GM21576 (cell line): Measurements from ENCODE around the gene TYRO3.

Source experiments
- ATAC-seq: cut with Tn5 transposase; IDR thresholded peaks from one replicate; pipeline ENCODE4 v1.9.1; 2021; ENCODE audit warnings: mild to moderate bottlenecking, moderate library complexity; ENCODE audit not compliant: unreplicated experiment

TYRO3 gene

DNA sequence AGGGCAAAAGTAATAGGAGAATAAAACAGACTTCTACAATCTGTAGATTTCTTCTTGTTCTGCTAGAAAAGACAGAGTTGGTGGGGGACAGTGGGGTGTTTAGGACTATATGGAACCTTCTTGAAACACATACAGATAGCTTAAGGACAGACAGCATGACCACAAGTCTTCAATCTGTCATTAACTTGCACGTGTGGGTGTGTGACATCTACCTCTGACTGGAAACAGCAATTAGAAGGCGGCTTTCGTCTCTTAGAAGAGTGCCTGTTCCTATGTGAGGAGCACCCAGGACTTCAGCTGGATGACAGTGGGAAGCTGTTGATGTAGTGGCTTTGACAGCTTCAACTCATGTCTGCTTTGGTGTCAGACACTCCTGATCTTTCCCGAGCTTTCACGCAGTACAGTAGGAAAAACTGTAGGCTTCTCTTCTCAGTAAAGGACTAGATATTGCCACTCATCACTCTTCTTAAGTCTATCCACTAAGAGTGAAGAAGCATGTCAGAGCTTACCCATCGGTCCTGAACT is 44.5 kb downstream of the TYRO3 start:
- ATAC-seq, result no peak

DNA sequence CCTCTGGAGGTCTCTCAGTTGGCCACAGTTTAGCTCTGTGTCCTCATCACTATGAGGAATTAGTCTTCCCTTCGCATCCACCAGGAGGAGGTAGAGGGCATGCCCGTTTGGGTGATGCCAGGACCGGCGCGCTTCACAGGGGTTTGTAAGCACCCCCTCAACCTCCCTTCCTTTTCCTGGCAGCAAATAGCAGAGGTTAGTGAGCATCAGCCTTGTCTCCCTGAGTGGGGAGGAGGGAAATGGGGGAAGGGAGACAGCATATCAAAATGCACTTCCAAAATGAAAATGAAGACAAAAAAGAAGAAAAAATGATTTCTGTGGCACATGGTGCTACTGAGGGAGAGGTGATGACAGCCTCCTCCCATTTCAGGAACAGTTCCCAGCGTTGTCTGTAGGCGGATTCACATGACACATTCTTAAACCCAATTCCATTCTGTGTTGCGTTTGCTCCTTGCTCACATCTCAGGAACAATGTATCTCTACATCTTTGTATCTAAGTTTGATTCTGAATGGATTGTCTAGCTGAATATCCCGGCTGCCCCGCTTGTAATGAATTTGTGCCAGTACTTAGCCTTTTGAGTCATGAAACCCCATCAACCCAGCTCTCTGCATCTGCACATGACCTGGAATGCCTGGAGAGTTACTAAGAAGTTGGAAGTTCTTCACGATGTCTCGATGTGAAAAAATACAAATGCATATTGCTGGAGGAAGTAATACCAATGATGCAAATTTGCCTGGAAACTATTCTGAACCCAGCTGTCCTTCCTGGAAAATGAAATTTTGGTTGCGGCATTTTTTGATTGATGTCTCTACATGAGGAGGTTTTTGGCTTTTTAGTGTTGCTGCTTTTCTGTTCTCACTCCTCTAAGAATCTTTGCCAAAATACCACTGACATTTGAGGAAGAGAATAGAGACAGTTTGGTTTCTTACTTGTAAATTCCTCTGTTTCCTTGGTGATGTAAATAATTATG is 45.2 kb downstream of the TYRO3 start:
- ATAC-seq, result no peak

DNA sequence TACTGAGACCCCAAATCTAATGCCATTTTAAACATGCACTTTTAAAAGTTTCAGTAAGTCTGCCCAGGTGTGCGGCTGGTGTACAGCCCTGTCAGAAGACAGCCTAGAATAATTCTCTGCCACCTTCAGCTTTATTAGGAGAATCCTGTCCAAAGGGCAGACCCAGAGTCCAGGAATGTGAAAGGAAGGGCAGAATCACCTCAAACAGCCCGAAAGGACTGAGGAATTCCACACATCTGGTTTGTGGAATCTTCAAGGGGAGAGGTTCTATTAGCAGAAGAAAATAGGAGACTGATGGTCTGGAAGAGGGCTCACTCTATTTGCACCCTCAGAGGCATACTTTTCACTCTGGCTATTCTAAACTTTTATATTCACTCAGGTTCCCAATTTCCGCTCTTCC is 46.6 kb downstream of the TYRO3 start:
- no peak for ATAC-seq

DNA sequence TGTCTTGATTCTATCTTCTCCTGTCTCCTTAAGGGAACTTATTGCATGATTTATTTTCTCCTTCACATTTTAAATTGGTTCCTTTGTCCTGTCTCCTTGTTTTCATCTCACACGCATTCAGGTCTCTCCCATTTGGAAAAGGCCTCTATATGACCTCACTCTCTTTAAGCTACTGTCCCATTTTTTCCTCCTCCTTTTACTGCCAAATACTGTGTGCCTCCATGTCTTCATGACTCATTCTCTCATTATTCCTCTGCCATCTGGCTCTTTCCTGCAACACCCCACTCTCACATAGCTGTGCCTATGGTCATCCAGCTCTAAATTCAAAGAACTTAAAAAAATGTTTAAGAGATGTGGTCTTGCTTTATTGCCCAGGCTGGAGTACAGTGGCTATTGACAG is 48.0 kb downstream of the TYRO3 start:
- no peak for ATAC-seq

DNA sequence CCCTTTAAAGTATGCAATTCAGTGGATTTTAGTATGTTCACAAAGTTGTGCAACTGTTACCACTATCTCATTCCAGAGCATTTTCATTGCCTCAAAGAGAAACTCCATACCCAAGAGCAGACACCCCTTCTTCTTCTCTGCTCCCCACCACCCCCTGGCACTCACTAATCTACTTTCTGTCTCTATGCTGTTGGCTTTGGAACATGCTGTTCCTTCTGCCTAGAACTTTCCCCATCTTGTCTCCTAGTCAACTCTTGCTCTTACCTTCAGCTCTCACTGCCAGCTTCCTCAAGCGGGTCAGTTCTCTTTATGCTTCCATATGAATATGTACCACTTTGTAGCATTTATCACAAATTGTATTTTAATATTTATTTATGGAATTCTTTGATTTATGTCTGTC is 50.1 kb downstream of the TYRO3 start:
- no peak for ATAC-seq

DNA sequence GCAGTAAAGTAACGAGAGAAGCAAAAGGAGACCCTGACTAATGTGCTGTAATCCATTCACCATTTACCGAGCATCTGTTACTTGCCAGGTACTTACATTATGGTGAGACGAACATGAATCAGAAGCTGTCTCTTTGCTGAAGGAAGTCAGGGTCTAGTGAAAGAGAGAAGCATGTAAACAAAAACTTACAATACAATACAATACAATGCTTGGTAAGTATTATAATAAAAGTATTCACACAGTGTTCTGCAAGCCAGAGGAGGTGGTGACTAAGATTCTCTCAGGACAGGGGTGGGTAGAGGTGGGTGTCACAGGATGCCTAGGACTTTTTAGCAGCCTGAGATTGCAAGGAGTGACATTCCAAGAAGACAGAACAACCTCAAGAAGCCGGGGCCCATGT is 51.0 kb downstream of the TYRO3 start:
- no peak for ATAC-seq

DNA sequence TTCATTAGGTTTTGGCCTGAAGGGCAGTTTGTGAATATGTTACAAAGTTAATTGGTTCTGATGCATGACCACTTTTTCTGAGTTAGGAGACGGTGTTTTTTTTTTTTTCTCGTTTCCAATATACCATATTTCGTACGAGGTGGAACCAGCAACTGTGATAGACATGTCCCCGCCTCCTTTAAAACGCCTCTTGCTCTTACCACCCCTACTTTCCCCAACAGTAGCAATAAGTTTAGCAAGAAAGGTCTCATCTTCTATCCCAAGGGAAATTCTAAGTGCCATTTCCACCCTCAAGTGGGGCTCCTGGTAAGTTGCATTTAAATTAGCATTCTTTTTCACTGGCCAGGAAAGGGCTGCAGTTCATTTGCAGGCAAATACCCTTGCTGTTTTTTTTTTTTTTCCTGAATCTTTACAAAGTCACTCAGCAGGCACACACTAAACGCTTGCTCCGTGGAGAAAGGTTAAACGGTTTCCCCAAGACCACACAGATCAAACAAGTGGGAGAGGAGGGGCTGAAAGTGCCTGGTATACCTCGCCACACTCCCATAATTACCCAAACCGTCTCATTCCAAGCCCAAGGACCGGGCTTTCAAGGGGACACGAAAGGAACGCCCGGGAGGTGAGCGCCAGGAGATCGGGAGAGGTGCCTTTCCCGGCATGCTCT is 61.7 kb downstream of the TYRO3 start:
- ATAC-seq, result no peak

DNA sequence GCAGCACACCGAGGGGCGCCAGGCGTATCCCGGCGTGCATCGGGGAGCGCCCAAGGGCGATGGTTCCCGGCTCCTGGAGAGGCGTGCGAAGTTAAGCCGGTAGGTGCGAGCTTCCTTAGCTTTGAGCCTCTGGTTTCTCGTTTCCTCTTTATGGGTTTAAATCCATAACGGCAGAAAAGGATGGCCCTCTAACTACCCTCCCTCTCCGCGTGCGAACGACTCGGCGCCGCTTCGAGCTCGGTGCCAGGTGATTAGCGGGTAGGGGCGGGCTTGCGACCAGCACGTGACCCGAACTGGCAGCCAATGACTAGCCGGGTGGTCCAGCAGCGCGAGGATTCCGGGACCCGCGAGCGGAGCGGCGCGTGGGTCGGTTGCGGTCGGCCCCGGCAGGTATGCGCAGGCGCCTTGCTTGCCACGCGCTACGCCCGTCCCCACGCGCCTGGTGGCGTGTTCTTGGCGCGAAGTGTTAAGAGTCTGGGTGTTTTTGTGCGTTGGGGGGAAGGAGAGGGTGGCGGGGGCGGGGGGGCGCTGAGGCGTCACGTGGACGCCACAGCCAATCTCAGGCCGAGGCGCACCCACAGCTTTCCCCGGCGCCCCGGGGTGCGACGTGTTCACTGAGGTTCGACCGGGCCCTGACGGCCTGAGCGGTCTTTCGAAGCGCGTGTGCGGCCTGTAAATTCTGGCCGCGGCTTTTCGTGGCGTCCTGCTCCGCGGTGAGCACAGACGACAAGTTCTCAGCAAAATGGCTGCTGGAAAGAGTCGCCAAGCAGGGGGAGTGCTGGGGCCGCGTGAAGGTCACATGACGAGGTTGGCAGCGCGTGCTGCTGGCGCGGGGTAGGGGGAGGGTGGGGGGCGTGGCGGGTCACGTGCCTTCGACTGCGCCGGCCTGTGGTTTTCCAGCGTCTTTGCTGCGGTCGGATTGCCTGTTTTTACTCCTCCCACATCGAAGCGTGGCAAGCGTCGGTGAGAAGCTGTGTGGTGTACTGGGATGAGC is 62.5 kb downstream of the TYRO3 start:
- ATAC-seq, result no peak

DNA sequence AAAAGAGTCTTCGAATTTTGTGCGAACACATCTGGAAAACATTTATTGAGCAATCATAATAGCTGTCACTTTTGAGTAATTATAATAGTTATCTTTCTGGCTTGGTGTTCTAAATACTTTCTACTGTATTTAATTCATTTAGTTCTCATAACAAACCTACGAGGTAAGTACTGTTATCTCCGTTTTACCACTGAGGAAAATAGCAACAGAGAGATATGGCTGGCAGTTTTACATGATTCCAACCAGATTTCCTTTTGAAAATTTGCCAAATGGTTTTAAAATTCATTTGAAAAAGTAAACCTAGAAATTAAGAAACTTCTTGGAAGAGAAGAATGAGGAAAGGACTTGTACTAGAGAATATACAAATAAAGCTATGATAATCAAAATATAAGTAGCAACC is 63.9 kb downstream of the TYRO3 start:
- no peak for ATAC-seq

DNA sequence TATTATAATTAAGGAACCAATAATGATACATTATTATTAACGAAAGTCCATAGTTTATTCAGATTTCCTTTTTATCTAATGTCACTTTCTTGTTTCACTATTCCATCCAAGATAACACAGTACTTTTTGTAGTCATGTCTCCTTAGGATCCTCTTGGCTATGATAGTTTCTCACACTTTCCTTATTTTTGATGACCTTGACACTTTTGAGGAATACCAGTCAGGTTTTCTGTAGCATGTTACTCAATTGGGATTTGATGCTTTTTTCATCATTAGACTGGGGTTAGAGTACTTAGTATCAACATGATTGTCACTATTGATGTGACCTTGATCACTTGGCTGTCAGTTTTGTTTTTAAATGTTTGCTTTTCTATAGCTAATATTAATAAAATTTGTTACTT is 68.2 kb downstream of the TYRO3 start:
- no peak for ATAC-seq

DNA sequence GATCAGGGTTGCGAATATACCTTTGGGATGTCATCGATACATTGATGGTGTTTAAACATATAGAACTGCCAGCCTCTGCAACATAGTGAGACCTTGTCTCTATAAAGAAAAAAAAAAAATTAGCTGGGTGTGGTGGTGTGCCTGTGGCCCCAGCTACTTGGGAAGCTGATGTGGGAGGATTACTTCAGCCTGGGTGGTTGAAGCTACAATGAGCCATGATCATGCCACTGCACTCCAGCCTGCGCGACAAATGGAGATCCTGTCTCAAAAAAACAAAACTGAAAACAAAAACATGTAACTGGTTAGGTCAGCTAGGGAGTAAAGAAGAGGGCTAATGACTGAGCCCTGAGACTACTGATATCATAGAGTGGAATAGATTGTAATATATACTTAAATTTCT is 70.5 kb downstream of the TYRO3 start:
- ATAC-seq, result no peak

DNA sequence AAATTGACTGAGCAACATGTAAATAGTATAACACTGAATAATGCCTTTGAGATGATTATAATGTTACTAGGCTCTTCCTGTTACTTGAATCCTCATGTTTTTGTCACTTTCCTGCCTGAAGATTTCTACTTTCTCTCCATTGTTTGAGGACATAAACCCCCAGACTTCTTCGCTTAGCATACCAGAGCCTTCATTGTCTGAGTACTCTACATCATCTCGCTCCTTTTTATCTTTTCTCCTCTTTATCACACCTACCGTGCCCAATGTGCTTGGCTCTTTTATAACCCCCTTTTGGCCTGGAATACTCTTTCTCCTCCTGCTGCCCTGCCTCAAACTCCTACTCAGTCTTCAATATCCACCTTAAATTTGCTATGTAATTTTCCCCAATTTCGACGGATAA is 70.9 kb downstream of the TYRO3 start:
- ATAC-seq, result no peak

DNA sequence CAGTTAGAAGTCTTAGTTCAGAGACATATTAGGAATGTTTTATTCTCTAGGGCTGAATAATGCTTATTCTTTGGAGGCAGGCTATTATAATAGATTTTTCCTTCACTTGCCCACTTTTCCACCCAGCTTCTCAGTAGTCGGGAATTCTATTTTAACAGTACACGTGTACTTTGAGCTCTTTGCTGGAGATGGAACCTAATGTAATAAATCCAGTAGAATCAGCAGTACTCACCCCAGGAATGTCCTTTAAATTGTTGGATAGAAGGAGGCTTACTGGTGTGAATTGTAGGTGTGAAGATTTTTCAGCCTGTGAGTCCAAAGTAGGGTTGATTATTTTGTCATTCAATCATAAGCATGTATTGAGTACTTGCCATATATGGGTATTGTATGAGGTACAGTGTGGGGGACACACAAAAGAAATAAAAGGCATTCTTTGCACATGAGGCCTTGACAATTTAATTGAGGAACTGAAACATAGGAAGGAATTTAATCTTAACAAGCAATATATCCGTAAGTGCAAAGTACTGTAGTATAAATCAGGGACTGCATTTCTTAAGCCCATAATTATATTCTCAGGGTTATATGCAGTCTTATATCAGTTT is 71.7 kb downstream of the TYRO3 start:
- no peak for ATAC-seq

DNA sequence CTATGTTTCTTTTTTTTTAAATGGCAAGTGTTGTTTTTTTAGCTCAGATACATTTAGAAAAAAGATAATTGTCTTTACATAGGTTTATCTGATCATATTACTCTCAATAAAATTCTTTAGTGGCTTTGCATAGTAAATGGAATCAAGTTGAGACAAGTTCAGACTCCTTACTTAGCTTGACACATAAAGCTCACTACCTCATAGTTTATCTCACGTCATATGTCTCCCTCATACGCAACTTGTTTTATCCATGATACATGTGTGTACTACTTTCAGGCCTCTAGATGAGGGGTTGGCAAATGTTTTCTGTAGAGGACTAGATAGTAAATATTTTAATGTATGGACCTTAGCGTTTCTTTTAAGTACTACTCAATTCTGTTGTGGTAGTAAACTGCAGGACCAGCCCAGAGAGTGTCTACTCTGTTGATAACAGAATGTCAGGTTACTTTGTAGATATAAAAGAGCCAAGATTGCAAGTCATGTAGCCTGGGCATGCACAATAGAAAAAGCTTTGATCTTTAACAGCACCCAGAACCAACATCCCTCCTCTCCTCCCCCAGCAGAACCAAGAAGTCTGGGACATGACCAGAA is 73.0 kb downstream of the TYRO3 start:
- ATAC-seq, result no peak
